GM23338 (cell line): ENCODE data around the gene ZDHHC1. TPM values are rescaled to one million over a fixed set of nuclear protein-coding genes. Genes with fewer than 3 reads are reported as not detected.

Source experiments
- ATAC-seq: fragments of 200-7000 bp; cut with Tn5 transposase; 3 replicates; pipeline ENCODE4 v1.9.1; 2020
- DNase-seq: peaks from one replicate; pipeline ENCODE4 v3.0.0-alpha.2; 2015; ENCODE audit warnings: low spot score
- H2AFZ ChIP-seq: fragments of 200-600 bp; sonication (generic); 2 replicates; pipeline ENCODE4 v1.8.0; 2016; ENCODE audit warnings: antibody characterized with exemption, mild to moderate bottlenecking, moderate library complexity
- H3F3A ChIP-seq: fragments of 200-600 bp; sonication (generic); replicated peaks from 2 replicates; pipeline ENCODE4 v1.8.0; 2017; ENCODE audit warnings: antibody characterized with exemption, mixed run types, low read depth
- H3K27ac ChIP-seq: fragments of 200-600 bp; sonication (generic); 2 replicates; pipeline ENCODE4 v1.6.1; 2016; ENCODE audit warnings: low read depth
- H3K27me3 ChIP-seq: fragments of 200-600 bp; sonication (generic); 2 replicates; pipeline ENCODE4 v1.8.0; 2016; ENCODE audit warnings: mild to moderate bottlenecking, mixed run types, moderate library complexity; ENCODE audit not compliant: insufficient read depth
- H3K36me3 ChIP-seq: fragments of 200-600 bp; sonication (generic); 2 replicates; pipeline ENCODE4 v1.8.0; 2016; ENCODE audit warnings: mild to moderate bottlenecking; ENCODE audit not compliant: insufficient read depth
- H3K4me1 ChIP-seq: fragments of 200-600 bp; sonication (generic); 2 replicates; pipeline ENCODE4 v1.8.0; 2016; ENCODE audit warnings: mild to moderate bottlenecking, moderate library complexity; ENCODE audit not compliant: insufficient read depth
- H3K4me2 ChIP-seq: fragments of 200-600 bp; sonication (generic); 2 replicates; pipeline ENCODE4 v1.7.1; 2017; ENCODE audit warnings: mixed run types
- H3K4me3 ChIP-seq: fragments of 200-600 bp; sonication (generic); 2 replicates; pipeline ENCODE4 v1.6.1; 2016; ENCODE audit warnings: mixed run types
- H3K79me2 ChIP-seq: fragments of 200-600 bp; sonication (generic); replicated peaks from 2 replicates; pipeline ENCODE4 v1.8.0; 2017; ENCODE audit warnings: mild to moderate bottlenecking; ENCODE audit not compliant: insufficient read depth
- H3K9me2 ChIP-seq: fragments of 200-600 bp; sonication (generic); 2 replicates; pipeline ENCODE4 v1.8.0; 2017; ENCODE audit not compliant: insufficient read depth
- H4K20me1 ChIP-seq: fragments of 200-600 bp; sonication (generic); replicated peaks from 2 replicates; pipeline ENCODE4 v1.8.0; 2017; ENCODE audit warnings: mild to moderate bottlenecking; ENCODE audit not compliant: insufficient read depth
- H3K27ac Mint-ChIP-seq: 2 replicates; pipeline ENCODE4 v1.8.0; 2020; ENCODE audit warnings: inconsistent platforms, mild to moderate bottlenecking, moderate library complexity, mixed read lengths
- H3K27me3 Mint-ChIP-seq: 3 replicates; pipeline ENCODE4 v1.8.0; 2022; ENCODE audit warnings: low read depth, mild to moderate bottlenecking, moderate library complexity, mixed read lengths, inconsistent platforms; ENCODE audit not compliant: insufficient read depth, poor library complexity
- H3K36me3 Mint-ChIP-seq: 3 replicates; pipeline ENCODE4 v1.8.0; 2021; ENCODE audit warnings: low read depth, mild to moderate bottlenecking, inconsistent platforms, moderate library complexity, mixed read lengths
- H3K4me1 Mint-ChIP-seq: 3 replicates; pipeline ENCODE4 v1.8.0; 2020; ENCODE audit warnings: mild to moderate bottlenecking, inconsistent platforms, mixed read lengths
- H3K4me3 Mint-ChIP-seq: 3 replicates; pipeline ENCODE4 v1.8.0; 2021; ENCODE audit warnings: moderate library complexity, mild to moderate bottlenecking, inconsistent platforms, mixed read lengths
- H3K9me3 Mint-ChIP-seq: 3 replicates; pipeline ENCODE4 v1.8.0; 2020; ENCODE audit warnings: moderate library complexity, mild to moderate bottlenecking, inconsistent platforms, mixed read lengths
- ETS1 ChIP-seq: IDR thresholded peaks from 2 replicates; pipeline ENCODE4 v1.6.1; 2016; ENCODE audit warnings: antibody characterized with exemption
- POLR2AphosphoS5 ChIP-seq: IDR thresholded peaks from 2 replicates; pipeline ENCODE4 v1.6.1; 2016; ENCODE audit warnings: antibody characterized with exemption, low read depth
- STAT1 ChIP-seq: IDR thresholded peaks from one replicate; pipeline ENCODE4 v1.6.1; 2016; ENCODE audit warnings: antibody characterized with exemption; ENCODE audit not compliant: unreplicated experiment
- ZNF114 ChIP-seq: fragments of 250-450 bp; sonication (Bioruptor Pico); IDR thresholded peaks from 2 replicates; pipeline ENCODE4 v1.5.0; 2020; ENCODE audit warnings: mild to moderate bottlenecking, moderate library complexity
- ZNF331 ChIP-seq: fragments of 250-450 bp; sonication (Bioruptor Pico); IDR thresholded peaks from 2 replicates; pipeline ENCODE4 v1.5.0; 2020; ENCODE audit warnings: low read depth, mild to moderate bottlenecking, moderate library complexity
- ZNF462 ChIP-seq: fragments of 250-450 bp; sonication (Bioruptor Pico); IDR thresholded peaks from 2 replicates; pipeline ENCODE4 v1.5.0; 2020; ENCODE audit warnings: mild to moderate bottlenecking, moderate library complexity
- polyA plus RNA-seq: library from polyadenylated mRNA; unstranded; fragments of >200 nt; fragmentation: Nextera tagmentation; extraction: Ambion mirVana; gene quantifications from 2 replicates; pipeline ENCODE4 v1.2.1, GENCODE V29; 2016
- total RNA-seq: library from RNA; depleted of rRNA; stranded (reverse); fragments of >200 nt; shearing (Covaris generic); gene quantifications from 2 replicates; pipeline ENCODE4 v1.2.3, GENCODE V29; 2014

The ZDHHC1 gene
- total and polyA plus RNA-seq, 2 experiments from 2014 or later, result 1.4 to 2.7 TPM

GRCh38 chr16:67419502-67419901, 3.2 kb upstream of the ZDHHC1 start (continued):
- TF ChIP-seq ZNF462 (CRISPR knock-in tag), result no peak

- Mint-ChIP-seq H3K27me3 (peaks cover 25% of the 10 kb centered on the region), H3K36me3 (no peaks in the 10 kb centered on the region), H3K4me1 (peaks cover 30% of the 10 kb centered on the region), H3K9me3 (peaks cover 3% of the 10 kb centered on the region; the same call in 1 of the 3 replicates), H3K4me3 (no peak overlapping the region), H3K27ac (no peak overlapping the region)
- no peaks in the 10 kb centered on the region for H3K36me3 ChIP-seq
- no peaks in the 10 kb centered on the region for H3K27me3 ChIP-seq
- H4K20me1 ChIP-seq, result no peaks in the 10 kb centered on the region
- H3K4me2 ChIP-seq, result no peak overlapping the region
- DNase-seq, result no peak
- peaks cover 33% of the 10 kb centered on the region for H3K4me1 ChIP-seq
- no peak overlapping the region for H3K4me3 ChIP-seq
- H3K79me2 ChIP-seq, result no peaks in the 10 kb centered on the region
- no peak overlapping the region for H3K27ac ChIP-seq
- ATAC-seq, result no peak
- H3F3A ChIP-seq, result peaks cover 14% of the 10 kb centered on the region
- no peaks in the 10 kb centered on the region for H3K9me2 ChIP-seq
- no peak overlapping the region for H2AFZ ChIP-seq
- TF ChIP-seq ZNF462 (CRISPR knock-in tag) (no peak), ZNF331 (no peak), ZNF114 (CRISPR knock-in tag) (no peak), POLR2AphosphoS5 (no peak), STAT1 (no peak), ETS1 (no peak)
Measured at GRCh38 chr16:67417333-67418061, 1.2 kb upstream of the ZDHHC1 start.
